Nephron (organoid): ENCODE measurements around the gene SLC25A44.
"Not testable (repeated sequence)": the region's sequence is repeated elsewhere in the genome, so short reads cannot be mapped to it uniquely, and the experiment has no call there.

Experiments used
- H3K27ac Mint-ChIP-seq, 3 experiments: 2 replicates each; pipeline ENCODE4 v1.8.0; 2020; ENCODE audit warnings: mixed read lengths in 3 of 3, mild to moderate bottlenecking in 2 of 3, moderate library complexity in 1 of 3
- H3K27me3 Mint-ChIP-seq: 2 replicates; pipeline ENCODE4 v1.8.0; 2021; ENCODE audit warnings: low read depth, mild to moderate bottlenecking, moderate library complexity, mixed read lengths
- H3K36me3 Mint-ChIP-seq: 2 replicates; pipeline ENCODE4 v1.8.0; 2020; ENCODE audit warnings: low read depth, mixed read lengths
- H3K4me1 Mint-ChIP-seq: 2 replicates; pipeline ENCODE4 v1.8.0; 2020; ENCODE audit warnings: mixed read lengths
- H3K4me3 Mint-ChIP-seq, 3 experiments: 2 replicates each; pipeline ENCODE4 v1.8.0; 2020; ENCODE audit warnings: mild to moderate bottlenecking in 3 of 3, mixed read lengths in 3 of 3, moderate library complexity in 2 of 3
- H3K9me3 Mint-ChIP-seq: 2 replicates; pipeline ENCODE4 v1.8.0; 2020; ENCODE audit warnings: mixed read lengths
- TF ChIP-seq, protein P1 (sequence below), 3 experiments: fragments of 200-600 bp; sonication (generic); IDR thresholded peaks; one replicate each; pipeline ENCODE4 v1.5.0; 2021; ENCODE audit warnings: antibody characterized with exemption in 3 of 3; ENCODE audit not compliant: unreplicated experiment in 3 of 3

The SLC25A44 gene

DNA sequence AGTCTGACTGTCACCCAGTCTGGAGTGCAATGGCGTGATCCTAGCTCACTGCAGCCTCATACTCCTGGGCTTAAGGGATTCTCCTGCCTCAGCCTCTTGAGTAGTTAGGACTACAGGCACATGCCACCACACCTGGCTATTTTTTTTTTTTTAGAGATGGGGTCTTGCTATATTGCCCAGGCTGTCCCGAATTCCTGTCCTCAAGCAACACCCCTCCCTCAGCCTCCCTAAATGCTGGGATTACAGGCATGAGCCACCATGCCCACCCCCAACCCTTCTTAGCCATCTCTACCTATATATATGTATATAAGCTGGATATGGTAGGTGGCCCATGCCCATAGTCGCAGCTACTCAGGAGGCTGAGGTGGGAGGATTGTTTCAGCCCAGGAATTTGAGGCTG, 13.4 kb upstream of the SLC25A44 start:
- TF ChIP-seq, protein P1, sequence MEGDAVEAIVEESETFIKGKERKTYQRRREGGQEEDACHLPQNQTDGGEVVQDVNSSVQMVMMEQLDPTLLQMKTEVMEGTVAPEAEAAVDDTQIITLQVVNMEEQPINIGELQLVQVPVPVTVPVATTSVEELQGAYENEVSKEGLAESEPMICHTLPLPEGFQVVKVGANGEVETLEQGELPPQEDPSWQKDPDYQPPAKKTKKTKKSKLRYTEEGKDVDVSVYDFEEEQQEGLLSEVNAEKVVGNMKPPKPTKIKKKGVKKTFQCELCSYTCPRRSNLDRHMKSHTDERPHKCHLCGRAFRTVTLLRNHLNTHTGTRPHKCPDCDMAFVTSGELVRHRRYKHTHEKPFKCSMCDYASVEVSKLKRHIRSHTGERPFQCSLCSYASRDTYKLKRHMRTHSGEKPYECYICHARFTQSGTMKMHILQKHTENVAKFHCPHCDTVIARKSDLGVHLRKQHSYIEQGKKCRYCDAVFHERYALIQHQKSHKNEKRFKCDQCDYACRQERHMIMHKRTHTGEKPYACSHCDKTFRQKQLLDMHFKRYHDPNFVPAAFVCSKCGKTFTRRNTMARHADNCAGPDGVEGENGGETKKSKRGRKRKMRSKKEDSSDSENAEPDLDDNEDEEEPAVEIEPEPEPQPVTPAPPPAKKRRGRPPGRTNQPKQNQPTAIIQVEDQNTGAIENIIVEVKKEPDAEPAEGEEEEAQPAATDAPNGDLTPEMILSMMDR (IDR thresholded peaks at IDR 0.05; ENCODE audit: unreplicated experiment in 3 of 3), result no peak
- Mint-ChIP-seq H3K27ac (no peak overlapping the region), H3K9me3 (no peaks in the 10 kb centered on the region), H3K27me3 (peaks cover 11% of the 10 kb centered on the region), H3K4me1 (peaks cover 5% of the 10 kb centered on the region), H3K36me3 (no peaks in the 10 kb centered on the region), H3K4me3 (no peak overlapping the region)

DNA sequence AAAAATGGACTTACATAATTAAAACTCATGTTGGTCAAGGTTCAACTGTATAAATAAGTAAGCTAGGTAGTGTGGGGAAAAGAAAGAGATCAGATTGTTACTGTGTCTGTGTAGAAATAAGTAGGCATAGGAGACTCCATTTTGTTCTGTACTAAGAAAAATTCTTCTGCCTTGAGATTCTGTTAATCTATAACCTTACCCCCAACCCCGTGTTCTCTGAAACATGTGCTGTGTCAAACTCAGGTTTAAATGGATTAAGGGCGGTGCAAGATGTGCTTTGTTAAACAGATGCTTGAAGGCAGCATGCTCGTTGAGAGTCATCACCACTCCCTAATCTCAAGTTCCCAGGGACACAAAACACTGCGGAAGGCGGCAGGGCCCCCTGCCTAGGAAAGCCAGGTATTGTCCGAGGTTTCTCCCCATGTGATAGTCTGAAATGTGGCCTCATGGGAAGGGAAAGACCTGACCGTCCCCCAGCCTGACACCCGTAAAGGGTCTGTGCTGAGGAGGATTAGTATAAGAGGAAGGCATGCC, 12.4 kb upstream of the SLC25A44 start:
- H3K9me3 Mint-ChIP-seq, H3K4me1 Mint-ChIP-seq, H3K36me3 Mint-ChIP-seq, H3K27me3 Mint-ChIP-seq: not testable (repeated sequence)
- Mint-ChIP-seq H3K27ac (peak overlapping the region; percentile 80 to 96 (median 94)), H3K4me3 (peak overlapping the region in 2 of 3 experiments; percentile 19 to 26)

DNA sequence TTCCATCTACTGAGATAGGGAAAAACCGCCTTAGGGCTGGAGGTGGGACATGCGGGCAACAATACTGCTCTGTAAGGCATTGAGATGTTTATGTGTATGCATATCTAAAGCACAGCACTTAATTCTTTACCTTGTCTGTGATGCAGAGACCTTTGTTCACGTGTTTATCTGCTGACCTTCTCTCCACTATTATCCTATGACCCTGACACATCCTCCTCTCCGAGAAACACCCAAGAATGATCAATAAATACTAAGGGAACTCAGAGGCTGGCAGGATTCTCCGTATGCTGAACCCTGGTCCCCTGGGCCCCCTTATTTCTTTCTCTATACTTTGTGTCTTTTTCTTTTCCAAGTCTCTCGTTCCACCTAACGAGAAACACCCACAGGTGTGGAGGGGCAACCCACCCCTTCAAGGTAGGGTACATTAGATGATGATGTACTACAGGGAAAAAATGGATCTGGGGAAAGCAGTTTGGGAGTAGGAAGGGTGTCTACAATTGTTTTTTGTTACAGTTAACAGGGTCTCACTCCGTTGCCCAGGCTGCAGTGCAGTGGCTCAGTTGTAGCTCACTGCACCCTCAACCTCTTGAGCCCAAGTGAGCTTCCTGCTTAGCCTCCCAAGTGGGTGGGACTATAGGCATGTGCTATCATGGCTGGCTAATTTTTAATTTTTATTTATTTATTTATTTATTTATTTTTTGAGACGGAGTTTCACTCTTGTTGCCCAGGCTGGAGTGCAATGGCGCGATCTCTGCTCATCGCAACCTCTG, 11.7 kb upstream of the SLC25A44 start:
- peak overlapping the region; percentile 80 to 96 (median 94) for H3K27ac Mint-ChIP-seq
- not testable (repeated sequence) for H3K4me1 Mint-ChIP-seq, H3K9me3 Mint-ChIP-seq, H3K36me3 Mint-ChIP-seq, H3K4me3 Mint-ChIP-seq, H3K27me3 Mint-ChIP-seq

DNA sequence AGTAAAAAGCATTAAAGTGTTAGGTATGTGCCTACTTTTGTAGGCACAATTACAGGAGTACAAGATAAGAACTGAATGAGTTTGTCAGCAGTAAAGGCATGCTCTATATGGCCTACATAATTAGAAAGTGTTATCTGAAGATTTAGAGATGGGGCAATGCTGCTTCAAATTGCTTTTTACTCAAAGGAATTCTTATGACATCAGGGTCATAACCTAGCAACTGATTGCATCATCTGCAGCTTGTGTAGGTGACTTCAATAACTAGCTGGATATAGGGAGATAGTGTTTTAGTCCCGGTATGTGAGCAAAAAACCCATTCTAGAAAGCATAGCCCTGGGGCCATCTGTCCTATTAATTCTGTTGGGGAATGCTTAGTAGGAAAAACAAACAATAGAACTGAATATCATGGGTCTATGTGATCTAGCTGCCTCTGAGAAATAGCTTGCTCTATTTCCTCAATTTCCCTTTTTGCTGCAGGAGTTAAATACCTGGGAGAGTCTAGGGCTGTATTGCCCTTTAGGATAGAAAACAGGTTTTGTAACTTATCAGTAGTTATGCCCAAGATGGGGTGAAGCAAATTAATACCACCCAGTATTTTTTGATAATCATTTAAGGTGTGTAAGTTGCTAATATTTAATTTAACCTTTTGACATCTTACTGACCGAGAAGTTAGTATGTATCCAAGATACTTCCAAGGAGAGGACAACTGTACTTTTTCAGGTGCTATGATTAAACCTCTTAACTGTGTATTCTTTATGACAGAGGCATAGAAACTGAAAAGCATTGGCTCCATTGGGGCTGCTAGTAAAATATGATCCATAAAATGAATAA, 7.3 kb upstream of the SLC25A44 start:
- not testable (repeated sequence) for H3K36me3 Mint-ChIP-seq, H3K4me3 Mint-ChIP-seq, H3K4me1 Mint-ChIP-seq, H3K27me3 Mint-ChIP-seq, H3K9me3 Mint-ChIP-seq, H3K27ac Mint-ChIP-seq

DNA sequence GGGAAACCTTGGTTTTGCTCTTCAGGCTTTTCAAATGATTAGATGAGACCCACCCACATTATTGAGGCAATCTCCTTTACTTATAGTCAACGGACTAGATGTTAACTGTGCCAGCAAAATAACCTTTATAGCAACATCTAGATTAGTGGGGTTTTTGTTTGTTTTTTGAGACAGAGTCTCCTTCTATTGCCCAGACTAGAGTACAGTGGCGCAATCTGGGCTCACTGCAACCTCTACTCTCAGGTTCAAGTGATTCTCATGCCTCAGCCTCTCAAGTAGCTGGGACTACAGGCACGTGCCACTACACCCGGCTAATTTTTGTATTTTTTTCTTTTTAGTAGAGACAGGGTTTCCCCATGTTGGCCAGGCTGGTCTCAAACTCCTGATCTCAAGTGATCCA, 3.6 kb upstream of the SLC25A44 start:
- peaks cover 12% of the 10 kb centered on the region for H3K4me1 Mint-ChIP-seq
- H3K27me3 Mint-ChIP-seq, H3K4me3 Mint-ChIP-seq, H3K27ac Mint-ChIP-seq, H3K36me3 Mint-ChIP-seq, H3K9me3 Mint-ChIP-seq: not testable (repeated sequence)

DNA sequence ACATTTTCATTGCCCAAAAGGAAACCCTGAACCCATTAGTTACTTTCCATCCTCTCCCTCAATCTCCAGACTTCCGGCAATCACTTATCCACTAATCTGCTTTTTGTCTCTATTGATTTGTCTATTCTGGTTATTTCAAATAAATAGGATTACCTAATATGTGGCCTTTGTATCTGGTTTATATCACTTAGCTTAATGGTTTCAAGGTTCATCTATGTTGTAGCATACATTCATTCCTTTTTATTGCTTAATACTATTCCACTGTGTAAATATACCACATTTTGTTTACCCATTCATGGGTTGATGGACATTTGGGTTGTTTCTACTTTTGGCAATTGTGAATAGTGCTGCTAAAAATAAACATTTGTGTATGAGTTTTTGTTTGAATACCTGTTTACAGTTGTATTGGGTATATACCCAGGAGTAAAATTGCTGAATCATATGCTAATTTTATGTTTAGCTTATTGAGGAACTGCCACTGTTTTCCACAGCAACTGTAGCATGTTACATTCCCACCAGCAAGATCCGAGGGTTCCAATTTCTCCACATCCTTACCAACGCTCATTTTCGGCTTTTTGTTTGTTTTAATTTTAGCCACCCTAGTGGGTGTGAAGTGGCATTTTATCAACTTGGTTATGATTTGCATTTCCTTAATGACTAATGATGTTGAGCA, 2.5 kb upstream of the SLC25A44 start:
- H3K27ac Mint-ChIP-seq, result peak overlapping the region in 1 of 3 experiments; percentile 66
- H3K36me3 Mint-ChIP-seq, result no peaks in the 10 kb centered on the region
- peaks cover 18% of the 10 kb centered on the region for H3K4me1 Mint-ChIP-seq

DNA sequence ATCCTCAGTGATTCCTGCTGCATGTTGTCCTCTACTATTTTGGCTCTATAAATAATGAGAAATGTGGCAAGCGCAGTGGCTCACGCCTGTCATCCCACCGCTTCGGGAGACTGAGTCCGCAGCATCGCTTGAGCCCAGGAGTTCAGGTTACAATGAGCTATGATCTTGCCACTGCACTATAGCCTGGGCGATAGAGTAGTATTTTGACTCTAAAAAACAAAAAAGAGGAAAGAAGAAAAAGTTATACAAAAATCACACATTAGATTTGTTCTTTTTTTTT, 756 bp upstream of the SLC25A44 start:
- TF ChIP-seq, protein P1 (IDR thresholded peaks at IDR 0.05; ENCODE audit: unreplicated experiment in 3 of 3), result no peak
- peaks cover 4% of the 10 kb centered on the region for H3K9me3 Mint-ChIP-seq
- H3K36me3 Mint-ChIP-seq, result peaks cover 6% of the 10 kb centered on the region
- H3K4me3 Mint-ChIP-seq, result peak overlapping the region; percentile 91 to 95 (median 95)
- H3K27me3 Mint-ChIP-seq, result no peaks in the 10 kb centered on the region
- H3K27ac Mint-ChIP-seq, result peak overlapping the region; percentile 40 to 93 (median 80)
- peaks cover 18% of the 10 kb centered on the region for H3K4me1 Mint-ChIP-seq

More for the DNA sequence above, 2.5 kb upstream of the SLC25A44 start:
- Mint-ChIP-seq H3K27me3 (no peaks in the 10 kb centered on the region), H3K9me3 (peaks cover 4% of the 10 kb centered on the region), H3K4me3 (no peak overlapping the region)
- TF ChIP-seq, protein P1 (IDR thresholded peaks at IDR 0.05; ENCODE audit: unreplicated experiment in 3 of 3), result no peak
